ENCODE measurements around the gene CENPU.

DNA sequence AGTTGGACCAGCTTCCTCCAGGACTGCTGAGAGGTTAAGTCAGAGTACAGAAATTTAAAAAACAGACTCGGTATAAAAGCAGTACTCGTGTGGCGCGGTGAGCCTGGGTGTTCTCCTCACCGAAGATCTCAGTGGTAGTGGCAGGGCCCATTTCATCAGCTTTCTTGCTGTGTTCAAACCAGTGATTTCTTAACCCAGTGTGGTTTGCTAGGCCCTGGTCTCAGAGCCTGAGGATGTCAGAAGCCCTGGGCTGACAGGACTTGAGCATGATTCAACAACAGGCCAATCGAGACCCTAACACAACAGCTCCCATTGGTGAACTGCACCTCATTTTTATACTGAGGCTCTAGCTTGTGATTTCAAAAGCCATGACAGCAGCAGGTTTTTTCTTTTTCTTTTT, 61.2 kb downstream of the CENPU start:
- no peak for TF ChIP-seq POLR2A (IDR thresholded peaks at IDR 0.05)
- TF ChIP-seq, protein P1, sequence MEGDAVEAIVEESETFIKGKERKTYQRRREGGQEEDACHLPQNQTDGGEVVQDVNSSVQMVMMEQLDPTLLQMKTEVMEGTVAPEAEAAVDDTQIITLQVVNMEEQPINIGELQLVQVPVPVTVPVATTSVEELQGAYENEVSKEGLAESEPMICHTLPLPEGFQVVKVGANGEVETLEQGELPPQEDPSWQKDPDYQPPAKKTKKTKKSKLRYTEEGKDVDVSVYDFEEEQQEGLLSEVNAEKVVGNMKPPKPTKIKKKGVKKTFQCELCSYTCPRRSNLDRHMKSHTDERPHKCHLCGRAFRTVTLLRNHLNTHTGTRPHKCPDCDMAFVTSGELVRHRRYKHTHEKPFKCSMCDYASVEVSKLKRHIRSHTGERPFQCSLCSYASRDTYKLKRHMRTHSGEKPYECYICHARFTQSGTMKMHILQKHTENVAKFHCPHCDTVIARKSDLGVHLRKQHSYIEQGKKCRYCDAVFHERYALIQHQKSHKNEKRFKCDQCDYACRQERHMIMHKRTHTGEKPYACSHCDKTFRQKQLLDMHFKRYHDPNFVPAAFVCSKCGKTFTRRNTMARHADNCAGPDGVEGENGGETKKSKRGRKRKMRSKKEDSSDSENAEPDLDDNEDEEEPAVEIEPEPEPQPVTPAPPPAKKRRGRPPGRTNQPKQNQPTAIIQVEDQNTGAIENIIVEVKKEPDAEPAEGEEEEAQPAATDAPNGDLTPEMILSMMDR (IDR thresholded peaks at IDR 0.05): no peak
